Calu3 (cell line): ENCODE results near the gene MCM3. TPM values are rescaled to one million over a fixed set of nuclear protein-coding genes. Genes with fewer than 3 reads are reported as not detected.
A peak's percentile ranks its signal among the peaks of the same experiment; 100 is the strongest.

Experiments
- BruUV-seq: library from RNA; stranded (reverse); fragments of 400-500 nt; replicated peaks from 2 replicates; lab custom pipeline; 2021; lab: Mats Ljungman, UMichigan
- CTCF ChIA-PET: fragments of 300-600 bp; sonication (Branson Sonifier 250); formaldehyde crosslinking; loops from one replicate; lab custom pipeline; 2022; ENCODE audit warnings: antibody characterized with exemption; lab: Charles Lee
- DNase-seq: peaks from one replicate; pipeline ENCODE4 v3.0.0; 2022
- H3K27ac Mint-ChIP-seq: one replicate; pipeline ENCODE4 v1.8.0; 2022; ENCODE audit warnings: mixed read lengths; ENCODE audit not compliant: unreplicated experiment
- H3K27me3 Mint-ChIP-seq: one replicate; pipeline ENCODE4 v1.8.0; 2022; ENCODE audit warnings: mixed read lengths; ENCODE audit not compliant: unreplicated experiment
- H3K36me3 Mint-ChIP-seq: one replicate; pipeline ENCODE4 v1.8.0; 2022; ENCODE audit warnings: mild to moderate bottlenecking, moderate library complexity, mixed read lengths; ENCODE audit not compliant: insufficient read depth, unreplicated experiment
- H3K4me1 Mint-ChIP-seq: one replicate; pipeline ENCODE4 v1.8.0; 2022; ENCODE audit warnings: mild to moderate bottlenecking, low read depth, mixed read lengths; ENCODE audit not compliant: unreplicated experiment
- H3K4me3 Mint-ChIP-seq: one replicate; pipeline ENCODE4 v1.8.0; 2022; ENCODE audit warnings: mild to moderate bottlenecking, low read depth, moderate library complexity, mixed read lengths; ENCODE audit not compliant: unreplicated experiment
- H3K9me3 Mint-ChIP-seq: one replicate; pipeline ENCODE4 v1.8.0; 2022; ENCODE audit warnings: low read depth, mixed read lengths; ENCODE audit not compliant: unreplicated experiment
- intact Hi-C: fragments of 100-400 bp; cut with micrococcal nuclease; formaldehyde crosslinking; loops from one replicate; pipeline ENCODE4 v1.10.0; 2022; ENCODE audit not compliant: unreplicated experiment
- total RNA-seq: library from RNA; stranded (reverse); gene quantifications from 2 replicates; pipeline ENCODE4 v1.2.3, GENCODE V29; 2022
- TF ChIP-seq, protein P1 (sequence below): fragments of 200-600 bp; IDR thresholded peaks from one replicate; pipeline ENCODE4 v1.8.0; 2022; ENCODE audit warnings: antibody characterized with exemption; ENCODE audit not compliant: unreplicated experiment

Gene MCM3
- total RNA-seq, 1 experiment from 2014 or later = 117 TPM

DNA sequence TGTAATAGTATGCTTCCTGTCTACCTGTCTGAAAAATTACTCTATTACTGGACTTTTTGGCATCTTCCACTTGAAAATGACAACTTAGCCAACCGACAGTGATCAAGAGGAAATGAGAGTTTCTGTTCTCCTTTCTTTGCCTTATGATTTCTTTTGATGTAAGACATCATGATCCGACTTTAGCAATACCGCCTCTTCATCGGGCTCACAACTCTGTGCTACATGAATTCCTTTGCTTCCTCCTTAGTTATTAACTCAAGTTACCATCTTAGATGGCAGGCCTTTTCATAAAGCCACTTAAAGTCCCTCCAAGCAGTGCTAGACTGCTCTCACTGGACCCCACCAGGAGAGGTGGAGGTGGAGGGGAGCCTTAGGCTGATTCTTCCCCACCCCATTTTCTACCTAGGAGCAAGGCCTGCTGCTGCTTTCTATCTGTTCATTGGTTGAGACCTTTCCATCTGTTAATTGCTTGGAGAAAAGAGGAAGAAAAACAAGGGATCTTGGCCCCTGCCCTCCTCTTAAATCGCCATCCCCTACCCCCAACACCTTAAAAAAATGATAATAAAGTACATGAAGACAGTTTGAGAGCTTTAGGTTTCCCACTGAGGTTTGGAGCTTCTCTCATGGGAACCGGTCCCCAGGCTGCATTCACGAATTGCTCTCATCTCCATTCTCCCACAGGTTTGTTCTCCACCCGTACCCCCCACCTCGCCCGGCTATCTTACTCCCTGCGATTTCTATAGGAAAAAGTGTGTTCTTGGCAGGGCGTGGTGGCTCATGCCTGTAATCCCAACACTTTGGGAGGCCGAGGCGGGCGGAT, 21.6 kb upstream of the MCM3 start:
- Mint-ChIP-seq H3K4me3 (no peak overlapping the region), H3K27ac (peak overlapping the region; percentile 75), H3K36me3 (no peaks in the 10 kb centered on the region), H3K9me3 (peaks cover 1% of the 10 kb centered on the region), H3K27me3 (no peaks in the 10 kb centered on the region), H3K4me1 (peaks cover 42% of the 10 kb centered on the region)
- CTCF ChIA-PET = interaction anchor here (0.7 kb wide), 1 partner anchor 21 kb away, joined by 3 read pairs; the partner anchor contains the start of gene MCM3
- no TSS peak for BruUV-seq
- intact Hi-C loops = loop anchor here (5.0 kb wide), 1 partner anchor 56 kb away; the partner anchor contains the start of gene PAQR8
- DNase-seq = no peak
- TF ChIP-seq, protein P1, sequence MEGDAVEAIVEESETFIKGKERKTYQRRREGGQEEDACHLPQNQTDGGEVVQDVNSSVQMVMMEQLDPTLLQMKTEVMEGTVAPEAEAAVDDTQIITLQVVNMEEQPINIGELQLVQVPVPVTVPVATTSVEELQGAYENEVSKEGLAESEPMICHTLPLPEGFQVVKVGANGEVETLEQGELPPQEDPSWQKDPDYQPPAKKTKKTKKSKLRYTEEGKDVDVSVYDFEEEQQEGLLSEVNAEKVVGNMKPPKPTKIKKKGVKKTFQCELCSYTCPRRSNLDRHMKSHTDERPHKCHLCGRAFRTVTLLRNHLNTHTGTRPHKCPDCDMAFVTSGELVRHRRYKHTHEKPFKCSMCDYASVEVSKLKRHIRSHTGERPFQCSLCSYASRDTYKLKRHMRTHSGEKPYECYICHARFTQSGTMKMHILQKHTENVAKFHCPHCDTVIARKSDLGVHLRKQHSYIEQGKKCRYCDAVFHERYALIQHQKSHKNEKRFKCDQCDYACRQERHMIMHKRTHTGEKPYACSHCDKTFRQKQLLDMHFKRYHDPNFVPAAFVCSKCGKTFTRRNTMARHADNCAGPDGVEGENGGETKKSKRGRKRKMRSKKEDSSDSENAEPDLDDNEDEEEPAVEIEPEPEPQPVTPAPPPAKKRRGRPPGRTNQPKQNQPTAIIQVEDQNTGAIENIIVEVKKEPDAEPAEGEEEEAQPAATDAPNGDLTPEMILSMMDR = no peak

GRCh38 chr6:52305411-52305810, 20.9 kb upstream of the MCM3 start:
- BruUV-seq = no TSS peak
- no peak for DNase-seq
- Mint-ChIP-seq H3K4me1 (peaks cover 42% of the 10 kb centered on the region), H3K27ac (peak overlapping the region; percentile 75), H3K27me3 (no peaks in the 10 kb centered on the region), H3K36me3 (no peaks in the 10 kb centered on the region), H3K4me3 (no peak overlapping the region), H3K9me3 (peaks cover 3% of the 10 kb centered on the region)
- intact Hi-C loops = loop anchor here (5.0 kb wide), 1 partner anchor 57 kb away; the partner anchor contains the start of gene PAQR8
- CTCF ChIA-PET = interaction anchor here (0.7 to 1.0 kb wide), 2 partner anchors 19 to 21 kb away, joined by 3 to 4 read pairs; partner anchors contain the start of gene MCM3
- TF ChIP-seq, protein P1 = no peak

- no peak for DNase-seq
- no peaks in the 10 kb centered on the region for H3K27me3 Mint-ChIP-seq
- H3K4me3 Mint-ChIP-seq = no peak overlapping the region
- no TSS peak for BruUV-seq
- CTCF ChIA-PET = interaction anchor here (1.0 kb wide), 1 partner anchor 18 kb away, joined by 4 read pairs; no protein-coding TSS in a partner anchor
- intact Hi-C loops = loop anchor here (5.0 kb wide), 1 partner anchor 57 kb away; the partner anchor contains the start of gene PAQR8
- peak overlapping the region; percentile 75 for H3K27ac Mint-ChIP-seq
- H3K36me3 Mint-ChIP-seq = no peaks in the 10 kb centered on the region
- H3K4me1 Mint-ChIP-seq = peaks cover 42% of the 10 kb centered on the region
- TF ChIP-seq, protein P1 = no peak
- peaks cover 3% of the 10 kb centered on the region for H3K9me3 Mint-ChIP-seq
Observed at GRCh38 chr6:52304983-52305390, 20.4 kb upstream of the MCM3 start.

- no peak overlapping the region for H3K4me3 Mint-ChIP-seq
- DNase-seq = no peak
- intact Hi-C loops = no loop called here
- peaks cover 3% of the 10 kb centered on the region for H3K9me3 Mint-ChIP-seq
- BruUV-seq = no TSS peak
- H3K27me3 Mint-ChIP-seq = no peaks in the 10 kb centered on the region
- peak overlapping the region; percentile 75 for H3K27ac Mint-ChIP-seq
- peaks cover 42% of the 10 kb centered on the region for H3K4me1 Mint-ChIP-seq
- no peaks in the 10 kb centered on the region for H3K36me3 Mint-ChIP-seq
- CTCF ChIA-PET = interaction anchor here (0.7 to 1.0 kb wide), 2 partner anchors 49 to 59 kb away, joined by 3 to 6 read pairs; partner anchors contain the start of gene PAQR8
- TF ChIP-seq, protein P1 = no peak
Observed at GRCh38 chr6:52303178-52303577, 18.6 kb upstream of the MCM3 start.
